Measurements from ENCODE around the gene SAMD3. TPM values are rescaled to one million over a fixed set of nuclear protein-coding genes. Genes with fewer than 3 reads are reported as not detected.

The SAMD3 gene
- not detected in 5 replicates for total RNA-seq (2022; extraction: Qiagen RNA extraction; ENCODE audit: low read depth)

GRCh38 chr6:130222775-130223174 lies at the start of gene SAMD3:
SAMD3 (minus strand) TSS chr6:130222951; CDS start chr6:130215273, 7,678 bp downstream.

Other genes with a start within 250 kb of the SAMD3 start
- 2.6 to 3.9 TPM (median 3.6 TPM) in 5 replicates for gene L3MBTL3, start 204.4 kb downstream of the SAMD3 start, total RNA-seq (2022; extraction: Qiagen RNA extraction; ENCODE audit: low read depth)
- gene TMEM200A, start 143.1 kb upstream of the SAMD3 start, total RNA-seq (2022; extraction: Qiagen RNA extraction; ENCODE audit: low read depth): 0.07 to 0.11 TPM (median 0.08 TPM) in 5 replicates

Data from A549 treated with GW870086 at 1 μM for 4 hours (cell line).